Bronchial smooth muscle cell (primary cell): ENCODE data around the gene OR12D1. TPM values are rescaled to one million over a fixed set of nuclear protein-coding genes. Genes with fewer than 3 reads are reported as not detected.

Source experiments
- total RNA-seq: library from RNA; depleted of rRNA; stranded (reverse); fragments of >200 nt; gene quantifications from 2 replicates; pipeline ENCODE4 v1.2.1, GENCODE V29; 2014

Gene OR12D1
- not detected in 2 replicates for total RNA-seq

GRCh38 chr6:29414588-29414987 lies at the start of gene OR12D1:
Gene OR12D1, plus strand, starts transcription at chr6:29414928.

GRCh38 chr6:29368765-29369164 lies 46.0 kb upstream of the OR12D1 start, which contains the start of gene OR5V1:
Gene OR5V1, minus strand, starts transcription at chr6:29368865. Its CDS starts 12,670 bp downstream, at chr6:29356195.

DNA sequence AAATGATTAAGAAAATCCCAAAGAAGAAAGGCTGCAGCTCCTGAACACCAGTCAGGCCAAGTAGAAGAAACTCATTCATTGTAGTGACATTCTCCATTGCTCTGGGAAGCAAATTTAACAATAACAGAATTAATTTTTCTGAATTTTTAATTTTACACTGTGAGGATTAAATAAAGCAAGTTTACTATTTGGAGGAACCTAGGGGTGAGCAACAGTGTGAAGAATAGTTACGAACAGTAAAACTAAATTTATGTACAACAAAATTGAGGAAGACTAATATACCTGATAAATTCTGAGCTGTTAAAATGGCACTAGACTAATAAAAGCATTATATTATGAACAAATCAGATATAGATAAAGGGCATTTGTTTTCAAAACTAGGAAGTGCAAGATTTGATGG lies 39.5 kb upstream of the OR12D1 start, which contains the start of gene OR12D3:
Gene OR12D3 (minus strand): TSS at position 101 of the 400 bp plus-strand sequence. CDS start 4 bp downstream, at position 97.

DNA sequence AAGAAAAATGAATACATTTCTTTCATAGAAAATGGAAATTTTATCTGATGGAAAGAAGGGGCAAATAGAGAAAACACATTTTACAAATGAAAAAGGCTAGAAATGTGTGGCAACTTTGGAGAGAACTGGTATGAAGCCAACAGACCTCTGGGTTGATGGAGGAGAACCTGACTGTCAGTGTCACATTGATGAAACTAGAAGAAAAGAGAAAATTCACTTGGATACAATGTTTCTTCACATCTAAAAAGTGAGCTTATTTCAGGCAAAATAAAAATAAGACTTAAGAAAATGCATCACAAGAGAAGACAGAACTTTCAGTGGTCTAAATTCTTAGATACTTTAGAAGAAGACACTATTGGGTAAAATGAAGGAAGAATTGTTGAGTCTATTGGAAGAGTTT lies 19.4 kb upstream of the OR12D1 start, which contains the start of gene OR12D2:
Gene OR12D2 (plus strand): TSS at position 301 of the 400 bp plus-strand sequence. CDS start 1,069 bp downstream, outside the sequence.

DNA sequence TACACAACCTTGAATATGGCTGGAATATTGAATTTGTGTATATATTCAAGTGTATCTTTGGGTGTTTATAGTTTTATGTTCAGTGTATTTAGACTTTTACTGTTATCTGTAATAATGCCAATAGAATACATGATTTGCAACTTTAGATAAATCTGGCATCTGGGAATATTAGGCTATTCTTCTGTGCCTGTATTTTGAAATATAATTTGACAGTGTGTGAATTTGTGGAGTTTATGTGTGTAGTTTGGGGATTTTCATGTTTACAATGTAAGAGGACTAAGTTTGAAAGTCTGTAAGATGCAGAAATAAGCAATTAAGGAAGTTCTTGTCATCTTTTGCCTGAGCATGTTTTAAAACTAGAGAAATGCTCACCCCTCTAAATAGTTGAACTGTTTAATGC lies 24.3 kb downstream of the OR12D1 start, which contains the start of gene OR10C1:
Gene OR10C1 (plus strand): TSS at position 301 of the 400 bp plus-strand sequence. CDS start 710 bp downstream, outside the sequence.

DNA sequence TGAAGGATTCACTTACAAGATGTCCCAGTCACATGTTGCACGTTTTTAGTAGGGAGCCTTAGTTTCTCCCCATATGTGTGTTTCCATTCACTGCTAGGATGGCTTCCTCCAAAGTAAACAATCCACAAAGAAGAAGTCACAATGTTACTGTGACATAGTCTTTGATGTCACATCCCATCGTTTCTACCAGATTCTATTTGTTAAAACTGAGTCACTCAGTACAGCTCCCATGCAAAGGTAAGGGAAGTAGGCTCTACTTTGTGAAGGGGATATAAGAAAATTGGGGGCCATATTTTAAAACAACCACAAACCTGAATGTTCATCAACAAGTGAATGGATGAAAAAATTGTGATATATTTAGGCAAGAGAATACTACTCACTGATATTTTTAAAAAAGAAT lies 42.2 kb downstream of the OR12D1 start, which contains the start of the genes OR11A1 and OR2H1:
Gene OR11A1 (minus strand): TSS at position 101 of the 400 bp plus-strand sequence. CDS start 29,430 bp downstream, outside the sequence.
Gene OR2H1 (plus strand): TSS at position 185 of the 400 bp plus-strand sequence. CDS start 4,615 bp downstream, outside the sequence.

Other genes starting within 250 kb of the OR12D1 start
- gene OR2J2, start 244.0 kb upstream of the OR12D1 start, total RNA-seq: not detected in 2 replicates
- not detected in 2 replicates for gene OR14J1, start 113.2 kb upstream of the OR12D1 start, total RNA-seq
- not detected in 2 replicates for gene OR5V1, start 46.1 kb upstream of the OR12D1 start, total RNA-seq
- gene OR12D3, start 39.6 kb upstream of the OR12D1 start, total RNA-seq: not detected in 2 replicates
- not detected in 2 replicates for gene OR12D2, start 19.3 kb upstream of the OR12D1 start, total RNA-seq
- gene OR10C1, start 24.4 kb downstream of the OR12D1 start, total RNA-seq: not detected in 2 replicates
- not detected in 2 replicates for gene OR11A1, start 42.1 kb downstream of the OR12D1 start, total RNA-seq
- gene OR2H1, start 42.2 kb downstream of the OR12D1 start, total RNA-seq: not detected in 2 replicates
- gene MAS1L, start 73.0 kb downstream of the OR12D1 start, total RNA-seq: not detected in 2 replicates
- 0.09 and 0.16 TPM in 2 replicates for gene UBD, start 144.8 kb downstream of the OR12D1 start, total RNA-seq
- gene OR2H2, start 170.2 kb downstream of the OR12D1 start, total RNA-seq: not detected in 2 replicates
- gene GABBR1, start 218.3 kb downstream of the OR12D1 start, total RNA-seq: 13.6 and 18.8 TPM in 2 replicates
- not detected in 2 replicates for gene MOG, start 242.2 kb downstream of the OR12D1 start, total RNA-seq